K562 (cell line): ENCODE measurements around the gene NUCKS1. TPM values are rescaled to one million over a fixed set of nuclear protein-coding genes. Genes with fewer than 3 reads are reported as not detected.

Experiments
- ATF6 ChIP-seq: sonication (generic); formaldehyde crosslinking; IDR thresholded peaks from 2 replicates; pipeline ENCODE4 v1.4.0; 2020; ENCODE audit warnings: mild to moderate bottlenecking, missing genetic modification reagents
- GATA2 ChIP-seq: sonication (generic); formaldehyde crosslinking; IDR thresholded peaks from 2 replicates; pipeline ENCODE4 v1.4.0; 2020; ENCODE audit warnings: mild to moderate bottlenecking, missing genetic modification reagents
- JUN ChIP-seq, 2 experiments: sonication (generic) in 1 of 2; formaldehyde crosslinking in 1 of 2; IDR thresholded peaks; 2 replicates each; pipeline versions ENCODE4 v1.6.1 to v1.8.0; 2012 to 2022; ENCODE audit warnings: borderline replicate concordance in 2 of 2, mild to moderate bottlenecking in 2 of 2, improper control_type of control experiment in 1 of 2, low read depth in 1 of 2, low read length in 1 of 2, missing genetic modification reagents in 1 of 2
- KDM1A ChIP-seq, 2 experiments: fragments of 450-650 bp; IDR thresholded peaks; 2 replicates each; pipeline ENCODE4 v1.6.1; 2016; ENCODE audit warnings: mild to moderate bottlenecking in 2 of 2
- MTA3 ChIP-seq: fragments of 450-650 bp; formaldehyde crosslinking; IDR thresholded peaks from 2 replicates; pipeline ENCODE4 v1.6.1; 2017; ENCODE audit warnings: mild to moderate bottlenecking, borderline replicate concordance
- NFYB ChIP-seq: IDR thresholded peaks from 2 replicates; pipeline ENCODE4 v1.6.1; 2011; ENCODE audit warnings: mild to moderate bottlenecking, moderate library complexity; ENCODE audit not compliant: insufficient read length; ENCODE audit errors: extremely low read depth
- SPI1 ChIP-seq: IDR thresholded peaks from 2 replicates; pipeline ENCODE4 v1.6.1; 2011; ENCODE audit warnings: low read depth, low read length, control low read depth, borderline replicate concordance
- TEAD1 ChIP-seq, 2 experiments: fragments of 450-650 bp in 1 of 2; sonication (generic) in 1 of 2; formaldehyde crosslinking; IDR thresholded peaks; 2 replicates each; pipeline versions ENCODE4 v1.4.0 to v1.8.0; 2020 to 2022; ENCODE audit warnings: mild to moderate bottlenecking in 2 of 2, missing genetic modification reagents in 1 of 2
- polyA plus RNA-seq, 8 experiments: library from polyadenylated mRNA; depleted of rRNA in 4 of 8; stranded (reverse) in 5 of 8; unstranded in 3 of 8; fragments of >200 nt; fragmentation: Nextera tagmentation in 2 of 8; fragmentation: Illumina TruSeq in 1 of 8; extraction: Ambion mirVana in 2 of 8; extraction: Trizol in 1 of 8; gene quantifications; 2 replicates each; pipeline versions ENCODE4 v1.2.1 to v1.2.3, GENCODE V29; 2011 to 2014; ENCODE audit warnings: inconsistent platforms in 1 of 8, missing spikeins in 1 of 8
- total RNA-seq, 7 experiments: library from RNA; depleted of rRNA in 6 of 7; stranded (reverse); fragments of >200 nt in 6 of 7; fragmentation: Illumina TruSeq in 2 of 7; extraction: Trizol in 2 of 7; gene quantifications; 2 replicates each; pipeline versions ENCODE4 v1.2.1 to v1.2.3, GENCODE V29; 2011 to 2021; ENCODE audit warnings: low replicate concordance in 1 of 7
- TF ChIP-seq, protein P1 (sequence below): sonication (generic); formaldehyde crosslinking; IDR thresholded peaks from 2 replicates; pipeline ENCODE4 v1.8.0; 2022; ENCODE audit warnings: missing genetic modification reagents, mild to moderate bottlenecking, moderate library complexity, borderline replicate concordance

NUCKS1 gene
- total and polyA plus RNA-seq, 9 of the 15 experiments (the other 6 are each of a cell fraction or from before 2014, with no cell fraction given): 66.7 to 244 (median 149) TPM

- TF ChIP-seq MTA3: no peak
- no peak for TF ChIP-seq TEAD1 (CRISPR knock-in tag; IDR thresholded peaks at IDR 0.05)
- TF ChIP-seq GATA2 (CRISPR knock-in tag): peak; percentile 57; the same call in 1 of the 2 replicates
- peak; percentile 5 for TF ChIP-seq NFYB
- TF ChIP-seq SPI1: 0 out of 2 replicates have a peak, but pooled peaks have one; percentile 16
- no peak for TF ChIP-seq JUN (IDR thresholded peaks at IDR 0.05; ENCODE audit: borderline replicate concordance, low read depth, low read length)
- TF ChIP-seq JUN (CRISPR knock-in tag; IDR thresholded peaks at IDR 0.05; ENCODE audit: borderline replicate concordance): no peak
- TF ChIP-seq ATF6 (CRISPR knock-in tag): no peak
- TF ChIP-seq, protein P1, sequence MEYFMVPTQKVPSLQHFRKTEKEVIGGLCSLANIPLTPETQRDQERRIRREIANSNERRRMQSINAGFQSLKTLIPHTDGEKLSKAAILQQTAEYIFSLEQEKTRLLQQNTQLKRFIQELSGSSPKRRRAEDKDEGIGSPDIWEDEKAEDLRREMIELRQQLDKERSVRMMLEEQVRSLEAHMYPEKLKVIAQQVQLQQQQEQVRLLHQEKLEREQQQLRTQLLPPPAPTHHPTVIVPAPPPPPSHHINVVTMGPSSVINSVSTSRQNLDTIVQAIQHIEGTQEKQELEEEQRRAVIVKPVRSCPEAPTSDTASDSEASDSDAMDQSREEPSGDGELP: peak; percentile 86; the same call in 1 of the 2 replicates
- TF ChIP-seq KDM1A (IDR thresholded peaks at IDR 0.05): 0 out of 4 replicates have a peak, but pooled peaks of 1 of the 2 experiments have one; percentile 4
These were observed 24.4 kb upstream of the NUCKS1 start (continued) for GRCh38 chr1:205774198-205775014.
